ENCODE results near the gene GRK4.
A peak's percentile ranks its signal among the peaks of the same experiment; 100 is the strongest.
"Not testable (repeated sequence)": the region's sequence is repeated elsewhere in the genome, so short reads cannot be mapped to it uniquely, and the experiment has no call there.

GRK4 gene

GRCh38 chr4:2930758-2931511 lies 32.4 kb upstream of the GRK4 start:
- no peak for DNase-seq (ENCODE audit: low read depth)

- DNase-seq (ENCODE audit: low read depth) = no peak
These were observed 31.7 kb upstream of the GRK4 start for GRCh38 chr4:2931512-2932301.

- DNase-seq (ENCODE audit: low read depth) = no peak
These were observed 30.9 kb upstream of the GRK4 start for GRCh38 chr4:2932321-2932950.

GRCh38 chr4:2932951-2933565 lies 30.3 kb upstream of the GRK4 start:
- no peak for DNase-seq (ENCODE audit: low read depth)

GRCh38 chr4:2933566-2934076 lies 29.8 kb upstream of the GRK4 start:
- no peak for DNase-seq (ENCODE audit: low read depth)

- DNase-seq (ENCODE audit: low read depth) = no peak
These were observed 29.1 kb upstream of the GRK4 start for GRCh38 chr4:2934077-2934812.

GRCh38 chr4:2934813-2935761 lies 28.3 kb upstream of the GRK4 start:
- DNase-seq (ENCODE audit: low read depth) = peak; percentile 62

- DNase-seq (ENCODE audit: low read depth) = no peak
These were observed 27.3 kb upstream of the GRK4 start for GRCh38 chr4:2935762-2936743.

- DNase-seq (ENCODE audit: low read depth) = no peak
These were observed 26.6 kb upstream of the GRK4 start for GRCh38 chr4:2936773-2937145.

GRCh38 chr4:2937146-2937857 lies 26.1 kb upstream of the GRK4 start:
- no peak for DNase-seq (ENCODE audit: low read depth)

GRCh38 chr4:2937986-2938385 lies 25.4 kb upstream of the GRK4 start:
- DNase-seq (ENCODE audit: low read depth) = no peak

- not testable (repeated sequence) for DNase-seq (ENCODE audit: low read depth)
These were observed 25.0 kb upstream of the GRK4 start for GRCh38 chr4:2938411-2938810.

- no peak for DNase-seq (ENCODE audit: low read depth)
These were observed 24.5 kb upstream of the GRK4 start for GRCh38 chr4:2938906-2939305.

GRCh38 chr4:2939383-2940243 lies 23.8 kb upstream of the GRK4 start:
- no peak for DNase-seq (ENCODE audit: low read depth)

GRCh38 chr4:2940267-2941137 lies 22.9 kb upstream of the GRK4 start:
- DNase-seq (ENCODE audit: low read depth) = no peak

- DNase-seq (ENCODE audit: low read depth) = no peak
These were observed 22.0 kb upstream of the GRK4 start for GRCh38 chr4:2941138-2942036.
